RWPE2 (cell line): ENCODE data around the gene ABCA13.
A peak's percentile ranks its signal among the peaks of the same experiment; 100 is the strongest.

Experiments
- ATAC-seq: fragments of 200-7000 bp; cut with Tn5 transposase; 3 replicates; pipeline ENCODE4 v1.9.1; 2021; ENCODE audit warnings: low read depth
- DNase-seq: peaks from one replicate; pipeline ENCODE4 v3.0.0-alpha.2; 2020; ENCODE audit warnings: low spot score
- H3K27ac ChIP-seq: fragments of 450-650 bp; 2 replicates; pipeline ENCODE4 v1.5.1; 2017; ENCODE audit warnings: mild to moderate bottlenecking; ENCODE audit not compliant: poor library complexity, severe bottlenecking
- H3K27me3 ChIP-seq: fragments of 250-450 bp; sonication (Bioruptor Pico); 2 replicates; pipeline ENCODE4 v1.5.1; 2021; ENCODE audit warnings: mild to moderate bottlenecking, moderate library complexity; ENCODE audit not compliant: insufficient read depth, poor library complexity, severe bottlenecking
- H3K36me3 ChIP-seq: fragments of 250-450 bp; sonication (Bioruptor Pico); 2 replicates; pipeline ENCODE4 v1.5.1; 2020; ENCODE audit warnings: low read depth, mild to moderate bottlenecking, moderate library complexity
- H3K4me1 ChIP-seq: fragments of 250-450 bp; sonication (Bioruptor Pico); 2 replicates; pipeline ENCODE4 v1.5.1; 2021; ENCODE audit warnings: mild to moderate bottlenecking, moderate library complexity; ENCODE audit not compliant: insufficient read depth, poor library complexity, severe bottlenecking
- H3K4me3 ChIP-seq: fragments of 250-450 bp; sonication (Bioruptor Pico); 2 replicates; pipeline ENCODE4 v1.5.1; 2021; ENCODE audit warnings: mild to moderate bottlenecking, moderate library complexity; ENCODE audit not compliant: severe bottlenecking
- H3K9me3 ChIP-seq: fragments of 250-450 bp; sonication (Bioruptor Pico); 2 replicates; pipeline ENCODE4 v1.5.1; 2021; ENCODE audit warnings: mild to moderate bottlenecking, moderate library complexity; ENCODE audit not compliant: severe bottlenecking
- CTCF ChIP-seq: fragments of 450-650 bp; IDR thresholded peaks from one replicate; pipeline ENCODE4 v1.5.1; 2017; ENCODE audit warnings: mild to moderate bottlenecking, moderate library complexity; ENCODE audit not compliant: poor library complexity, severe bottlenecking

Gene ABCA13

GRCh38 chr7:48512892-48513291 is 341.6 kb downstream of the ABCA13 start:
- ATAC-seq (no peak), DNase-seq (no peak)
- Histone ChIP-seq H3K27ac (no peak overlapping the region), H3K4me3 (no peak overlapping the region), H3K4me1 (no peaks in the 10 kb centered on the region), H3K36me3 (no peaks in the 10 kb centered on the region), H3K27me3 (no peaks in the 10 kb centered on the region), H3K9me3 (no peaks in the 10 kb centered on the region)
- no peak for TF ChIP-seq CTCF

GRCh38 chr7:48515171-48515570 is 343.9 kb downstream of the ABCA13 start:
- H3K9me3 ChIP-seq: no peaks in the 10 kb centered on the region
- no peaks in the 10 kb centered on the region for H3K27me3 ChIP-seq
- no peak for ATAC-seq
- no peaks in the 10 kb centered on the region for H3K36me3 ChIP-seq
- H3K4me3 ChIP-seq: no peak overlapping the region
- H3K4me1 ChIP-seq: no peaks in the 10 kb centered on the region
- no peak for DNase-seq
- H3K27ac ChIP-seq: no peak overlapping the region
- no peak for TF ChIP-seq CTCF

GRCh38 chr7:48518092-48518491 is 346.8 kb downstream of the ABCA13 start:
- DNase-seq: no peak
- no peak for ATAC-seq

DNA sequence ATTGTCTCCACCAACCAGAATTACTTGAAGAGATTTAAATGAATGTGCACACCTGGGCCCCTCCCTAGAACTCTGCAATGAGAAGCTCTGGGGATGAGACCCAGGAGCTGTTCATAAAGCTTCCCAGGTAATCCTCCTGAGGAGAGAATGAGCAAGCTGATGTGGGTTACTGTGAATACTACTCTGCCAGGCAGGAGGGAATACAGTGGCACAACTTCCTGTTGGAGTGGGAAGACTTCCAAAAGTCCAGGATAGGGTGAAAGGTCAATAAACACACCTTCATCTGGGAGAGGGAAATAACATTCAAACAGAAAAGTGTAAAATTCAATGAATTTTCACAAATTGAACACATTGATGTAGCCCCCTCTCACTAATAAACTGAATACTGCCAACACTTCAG is 351.4 kb downstream of the ABCA13 start:
- Histone ChIP-seq H3K9me3 (no peaks in the 10 kb centered on the region), H3K4me1 (no peaks in the 10 kb centered on the region), H3K4me3 (no peak overlapping the region), H3K27ac (no peak overlapping the region), H3K36me3 (no peaks in the 10 kb centered on the region), H3K27me3 (no peaks in the 10 kb centered on the region)
- no peak for TF ChIP-seq CTCF
- ATAC-seq (peak; percentile 50; the same call in 1 of the 3 replicates), DNase-seq (no peak)

More at GRCh38 chr7:48518092-48518491, 346.8 kb downstream of the ABCA13 start:
- H3K27me3 ChIP-seq: no peaks in the 10 kb centered on the region
- TF ChIP-seq CTCF: no peak
- no peaks in the 10 kb centered on the region for H3K9me3 ChIP-seq
- H3K27ac ChIP-seq: no peak overlapping the region
- no peaks in the 10 kb centered on the region for H3K36me3 ChIP-seq
- H3K4me3 ChIP-seq: no peak overlapping the region
- H3K4me1 ChIP-seq: no peaks in the 10 kb centered on the region

DNA sequence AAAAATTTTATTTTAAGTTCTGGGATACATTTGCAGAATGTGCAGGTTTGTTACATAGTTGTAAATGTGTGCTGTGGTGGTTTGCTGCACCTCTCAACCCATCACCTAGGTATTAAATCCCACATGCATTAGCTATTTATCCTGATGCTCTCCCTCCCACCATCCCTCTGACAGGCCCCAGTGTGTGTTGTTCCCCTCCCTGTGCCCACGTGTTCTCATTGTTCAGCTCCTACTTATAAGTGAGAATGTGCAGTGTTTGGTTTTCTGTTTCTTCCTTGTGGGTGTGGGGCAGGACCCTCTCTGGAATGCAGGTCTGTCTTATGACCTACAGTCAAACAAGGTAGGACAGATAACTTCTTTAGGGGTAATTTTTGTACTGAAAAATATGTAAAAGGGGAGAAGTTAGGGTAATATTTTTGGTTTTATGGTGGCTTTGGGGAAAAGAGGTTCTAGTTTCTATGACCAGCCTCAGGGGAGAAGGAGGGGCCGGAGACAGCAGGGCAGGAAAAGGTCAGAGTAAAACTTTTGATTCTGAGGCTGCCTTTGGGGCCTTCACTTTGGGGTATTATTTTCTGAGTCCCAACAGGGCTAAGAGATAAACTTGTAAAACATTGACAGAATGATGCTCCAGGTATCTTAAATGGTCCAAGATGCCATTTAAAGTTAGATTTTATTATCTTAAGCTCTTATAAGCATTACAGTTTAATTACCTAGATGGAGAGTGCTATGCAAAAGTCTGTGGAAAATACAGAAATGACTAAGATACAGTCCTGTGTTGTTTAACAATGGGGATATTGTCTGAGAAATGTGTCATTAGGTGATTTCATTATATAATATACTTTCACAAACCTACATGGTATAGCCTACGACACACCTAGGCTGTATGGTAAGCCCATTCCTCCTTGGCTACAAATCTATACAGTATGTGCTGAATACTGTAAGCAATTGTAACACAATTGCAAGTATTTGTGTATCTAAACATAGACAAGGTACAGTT is 354.8 kb downstream of the ABCA13 start:
- H3K27ac ChIP-seq: no peak overlapping the region
- no peaks in the 10 kb centered on the region for H3K27me3 ChIP-seq
- H3K36me3 ChIP-seq: no peaks in the 10 kb centered on the region
- H3K4me3 ChIP-seq: no peak overlapping the region
- no peaks in the 10 kb centered on the region for H3K9me3 ChIP-seq
- TF ChIP-seq CTCF: no peak
- DNase-seq: no peak
- no peak for ATAC-seq
- no peaks in the 10 kb centered on the region for H3K4me1 ChIP-seq
